ENCODE measurements around the gene SUMF1.

SUMF1 gene

GRCh38 chr3:4376499-4376898, 90.6 kb downstream of the SUMF1 start:
- ChIA-PET CTCF (no interaction called here), POLR2A (no interaction called here)
- no peak for DNase-seq (ENCODE audit: extremely low spot score)
- TF ChIP-seq FOXM1 (IDR thresholded peaks at IDR 0.05; ENCODE audit: borderline replicate concordance) (no peak), HDGF (IDR thresholded peaks at IDR 0.05; ENCODE audit: borderline replicate concordance) (no peak), PKNOX1 (IDR thresholded peaks at IDR 0.05) (no peak), SP1 (IDR thresholded peaks at IDR 0.05) (no peak), ELF4 (IDR thresholded peaks at IDR 0.05) (no peak), ZNF384 (IDR thresholded peaks at IDR 0.05) (no peak), BHLHE40 (IDR thresholded peaks at IDR 0.05; ENCODE audit: borderline replicate concordance) (no peak), FOXA1 (IDR thresholded peaks at IDR 0.05) (no peak)

GRCh38 chr3:4375911-4376310, 91.2 kb downstream of the SUMF1 start:
- POLR2A ChIA-PET = no interaction called here
- CTCF ChIA-PET = no interaction called here
- DNase-seq (ENCODE audit: extremely low spot score) = no peak

GRCh38 chr3:4373669-4374068, 93.4 kb downstream of the SUMF1 start:
- TF ChIP-seq PKNOX1 (IDR thresholded peaks at IDR 0.05) = no peak
- no peak for TF ChIP-seq NFRKB (IDR thresholded peaks at IDR 0.05)
- TF ChIP-seq SUZ12 (IDR thresholded peaks at IDR 0.05) = no peak
- no peak for TF ChIP-seq FOXM1 (IDR thresholded peaks at IDR 0.05; ENCODE audit: borderline replicate concordance)
- TF ChIP-seq L3MBTL2 (conservative IDR thresholded peaks at IDR 0.05) = no peak
- no peak for TF ChIP-seq ZNF384 (IDR thresholded peaks at IDR 0.05)
- TF ChIP-seq BHLHE40 (IDR thresholded peaks at IDR 0.05; ENCODE audit: borderline replicate concordance) = no peak
- no peak for TF ChIP-seq ARNT (IDR thresholded peaks at IDR 0.05)
- no peak for TF ChIP-seq ELF4 (IDR thresholded peaks at IDR 0.05)
- no peak for TF ChIP-seq FOXA1 (IDR thresholded peaks at IDR 0.05)
- TF ChIP-seq TARDBP (IDR thresholded peaks at IDR 0.05) = no peak
- TF ChIP-seq SP1 (IDR thresholded peaks at IDR 0.05) = no peak
- TF ChIP-seq LEF1 (IDR thresholded peaks at IDR 0.05; ENCODE audit: borderline replicate concordance) = no peak
- TF ChIP-seq HDGF (IDR thresholded peaks at IDR 0.05; ENCODE audit: borderline replicate concordance) = no peak
- TF ChIP-seq FOXK2 (IDR thresholded peaks at IDR 0.05) = no peak
- TF ChIP-seq CTBP1 (IDR thresholded peaks at IDR 0.05; ENCODE audit: borderline replicate concordance) = no peak
- ChIA-PET CTCF (no interaction called here), POLR2A (no interaction called here)
- DNase-seq (ENCODE audit: extremely low spot score) = no peak

More at GRCh38 chr3:4375911-4376310, 91.2 kb downstream of the SUMF1 start:
- TF ChIP-seq SUZ12 (IDR thresholded peaks at IDR 0.05) (no peak), ZNF384 (IDR thresholded peaks at IDR 0.05) (no peak), FOXA1 (IDR thresholded peaks at IDR 0.05) (no peak), SP1 (IDR thresholded peaks at IDR 0.05) (no peak), CTBP1 (IDR thresholded peaks at IDR 0.05; ENCODE audit: borderline replicate concordance) (no peak), ELF4 (IDR thresholded peaks at IDR 0.05) (no peak), HDGF (IDR thresholded peaks at IDR 0.05; ENCODE audit: borderline replicate concordance) (no peak), FOXM1 (IDR thresholded peaks at IDR 0.05; ENCODE audit: borderline replicate concordance) (no peak), L3MBTL2 (conservative IDR thresholded peaks at IDR 0.05) (no peak), TARDBP (IDR thresholded peaks at IDR 0.05) (no peak), BHLHE40 (IDR thresholded peaks at IDR 0.05; ENCODE audit: borderline replicate concordance) (no peak), LEF1 (IDR thresholded peaks at IDR 0.05; ENCODE audit: borderline replicate concordance) (no peak), ARNT (IDR thresholded peaks at IDR 0.05) (no peak), FOXK2 (IDR thresholded peaks at IDR 0.05) (no peak)

GRCh38 chr3:4362523-4362922, 104.5 kb downstream of the SUMF1 start:
- ChIA-PET CTCF (no interaction called here), POLR2A (no interaction called here)
- TF ChIP-seq HDGF (IDR thresholded peaks at IDR 0.05; ENCODE audit: borderline replicate concordance) = no peak
- TF ChIP-seq ARNT (IDR thresholded peaks at IDR 0.05) = no peak
- no peak for DNase-seq (ENCODE audit: extremely low spot score)

GRCh38 chr3:4360817-4361216, 106.3 kb downstream of the SUMF1 start:
- ChIA-PET POLR2A (no interaction called here), CTCF (no interaction called here)
- no peak for DNase-seq (ENCODE audit: extremely low spot score)
- no peak for TF ChIP-seq FOXK2 (IDR thresholded peaks at IDR 0.05)
- TF ChIP-seq FOXA1 (IDR thresholded peaks at IDR 0.05) = no peak
- no peak for TF ChIP-seq L3MBTL2 (conservative IDR thresholded peaks at IDR 0.05)
- TF ChIP-seq SUZ12 (IDR thresholded peaks at IDR 0.05) = no peak
- no peak for TF ChIP-seq ARNT (IDR thresholded peaks at IDR 0.05)
- TF ChIP-seq PKNOX1 (IDR thresholded peaks at IDR 0.05) = no peak

GRCh38 chr3:4359805-4360502, 107.1 kb downstream of the SUMF1 start:
- TF ChIP-seq FOXK2 (IDR thresholded peaks at IDR 0.05) (no peak), ARNT (IDR thresholded peaks at IDR 0.05) (no peak), HDGF (IDR thresholded peaks at IDR 0.05; ENCODE audit: borderline replicate concordance) (no peak), PKNOX1 (IDR thresholded peaks at IDR 0.05) (no peak), ELF4 (IDR thresholded peaks at IDR 0.05) (no peak), SP1 (IDR thresholded peaks at IDR 0.05) (no peak), TARDBP (IDR thresholded peaks at IDR 0.05) (no peak), FOXM1 (IDR thresholded peaks at IDR 0.05; ENCODE audit: borderline replicate concordance) (no peak), L3MBTL2 (conservative IDR thresholded peaks at IDR 0.05) (no peak)
- ChIA-PET CTCF (interaction anchor here (0.6 kb wide), 1 partner anchor 9 kb away, joined by 7 read pairs; no protein-coding TSS in a partner anchor), POLR2A (no interaction called here)
- no peak for DNase-seq (ENCODE audit: extremely low spot score)

Data from HEK293T (cell line).